ENCODE data around the gene MC2R.

DNA sequence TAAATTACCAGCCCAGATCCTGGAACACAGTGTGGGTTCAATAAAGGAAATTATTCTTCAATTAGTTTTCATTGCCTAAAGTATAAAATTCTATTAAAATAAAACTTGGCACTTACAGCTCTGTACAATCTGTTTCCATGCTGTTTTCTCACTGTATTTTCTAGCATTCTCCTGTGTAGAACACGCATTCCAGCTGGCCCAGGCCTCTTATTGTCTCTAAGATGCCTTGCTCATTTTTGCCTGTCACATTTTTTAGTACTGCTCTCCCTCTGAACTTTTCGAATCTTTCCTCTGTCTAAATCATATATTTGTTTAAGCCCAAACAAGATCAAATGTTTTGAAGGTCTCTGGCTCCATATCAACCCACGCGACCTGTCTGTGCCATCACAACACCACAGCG is 20.8 kb downstream of the MC2R start:
- TF ChIP-seq, protein P1, sequence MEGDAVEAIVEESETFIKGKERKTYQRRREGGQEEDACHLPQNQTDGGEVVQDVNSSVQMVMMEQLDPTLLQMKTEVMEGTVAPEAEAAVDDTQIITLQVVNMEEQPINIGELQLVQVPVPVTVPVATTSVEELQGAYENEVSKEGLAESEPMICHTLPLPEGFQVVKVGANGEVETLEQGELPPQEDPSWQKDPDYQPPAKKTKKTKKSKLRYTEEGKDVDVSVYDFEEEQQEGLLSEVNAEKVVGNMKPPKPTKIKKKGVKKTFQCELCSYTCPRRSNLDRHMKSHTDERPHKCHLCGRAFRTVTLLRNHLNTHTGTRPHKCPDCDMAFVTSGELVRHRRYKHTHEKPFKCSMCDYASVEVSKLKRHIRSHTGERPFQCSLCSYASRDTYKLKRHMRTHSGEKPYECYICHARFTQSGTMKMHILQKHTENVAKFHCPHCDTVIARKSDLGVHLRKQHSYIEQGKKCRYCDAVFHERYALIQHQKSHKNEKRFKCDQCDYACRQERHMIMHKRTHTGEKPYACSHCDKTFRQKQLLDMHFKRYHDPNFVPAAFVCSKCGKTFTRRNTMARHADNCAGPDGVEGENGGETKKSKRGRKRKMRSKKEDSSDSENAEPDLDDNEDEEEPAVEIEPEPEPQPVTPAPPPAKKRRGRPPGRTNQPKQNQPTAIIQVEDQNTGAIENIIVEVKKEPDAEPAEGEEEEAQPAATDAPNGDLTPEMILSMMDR (IDR thresholded peaks at IDR 0.05 in 2 of 3, conservative IDR thresholded peaks at IDR 0.05 in 1 of 3; ENCODE audit: control insufficient read depth in 2 of 3, extremely low read depth in 1 of 3, insufficient read depth in 1 of 3, low read depth in 3 of 3, low read length in 3 of 3): no peak
- no peak for TF ChIP-seq RAD21 (IDR thresholded peaks at IDR 0.05; ENCODE audit: insufficient read depth, low read depth, low read length)
- no peak for TF ChIP-seq FOS (IDR thresholded peaks at IDR 0.05; ENCODE audit: borderline replicate concordance, extremely low read depth, insufficient read length)

All from GM12878 (cell line).